Stomach (tissue), 9 donors: ENCODE data around the gene GATAD1. TPM values are rescaled to one million over a fixed set of nuclear protein-coding genes. Genes with fewer than 3 reads are reported as not detected.
"Not testable (repeated sequence)": the region's sequence is repeated elsewhere in the genome, so short reads cannot be mapped to it uniquely, and the experiment has no call there.

Source experiments
- DNase-seq, 2 donors: peaks; one replicate each; pipeline versions ENCODE4 v3.0.0 to v3.0.0-alpha.2; 2013 to 2019
- H3K27ac ChIP-seq, 5 donors: fragments of 200-600 bp in 4 of 5; sonication (generic) in 4 of 5; one replicate each; pipeline ENCODE4 v1.5.1; 2013 to 2019; ENCODE audit warnings: mild to moderate bottlenecking in 1 of 5, moderate library complexity in 1 of 5
- H3K27me3 ChIP-seq, 3 donors: fragments of 200-600 bp; sonication (generic); one replicate each; pipeline ENCODE4 v1.5.1; 2017 to 2019; ENCODE audit warnings: mixed run types in 1 of 3
- H3K36me3 ChIP-seq, 4 donors: fragments of 200-600 bp; sonication (generic); 1 replicate in 3 of 4; 2 replicates in 1 of 4; pipeline ENCODE4 v1.5.1; 2016 to 2019
- H3K4me1 ChIP-seq, 4 donors: fragments of 200-600 bp; sonication (generic); one replicate each; pipeline ENCODE4 v1.5.1; 2016 to 2019
- H3K4me3 ChIP-seq, 4 donors: fragments of 200-600 bp; sonication (generic) in 3 of 4; one replicate each; pipeline ENCODE4 v1.5.1; 2016 to 2019; ENCODE audit warnings: mild to moderate bottlenecking in 1 of 4
- H3K9me3 ChIP-seq, 4 donors: fragments of 200-600 bp; sonication (generic); one replicate each; pipeline ENCODE4 v1.5.1; 2016 to 2019
- CTCF ChIP-seq, 7 experiments: fragments of 450-650 bp in 4 of 7; fragments of 200-600 bp in 3 of 7; sonication (generic) in 3 of 7; IDR thresholded peaks; one replicate each; pipeline ENCODE4 v1.5.1; 2016 to 2019; ENCODE audit warnings: antibody characterized with exemption in 7 of 7, control low read depth in 2 of 7, mild to moderate bottlenecking in 1 of 7
- EP300 ChIP-seq: sonication (generic); formaldehyde crosslinking; IDR thresholded peaks from one replicate; pipeline ENCODE4 v1.6.1; 2017; ENCODE audit warnings: antibody characterized with exemption
- POLR2A ChIP-seq, 4 donors: fragments of 450-650 bp; IDR thresholded peaks; one replicate each; pipeline ENCODE4 v1.6.1; 2016; ENCODE audit warnings: antibody characterized with exemption in 4 of 4, control low read depth in 2 of 4, mild to moderate bottlenecking in 1 of 4, moderate library complexity in 1 of 4
- POLR2AphosphoS5 ChIP-seq, 3 donors: sonication (generic); formaldehyde crosslinking; IDR thresholded peaks; one replicate each; pipeline ENCODE4 v1.6.1; 2016; ENCODE audit warnings: antibody characterized with exemption in 3 of 3
- WGBS, 5 donors: extraction: QIAGEN DNeasy Blood & Tissue Kit in 3 of 5; methylation state at CpG; one replicate each; pipeline versions ENCODE4 v1.1.5 to v1.1.7; 2013 to 2018; 5-methylcytosine and 5-hydroxymethylcytosine counted together
- intact Hi-C: fragments of 100-400 bp; cut with DNase I; formaldehyde crosslinking; loops from one replicate; pipeline ENCODE4 v1.15.1; 2023; ENCODE audit warnings: low total_unique reads
- polyA plus RNA-seq, 3 donors: library from polyadenylated mRNA; stranded (reverse); fragments of 200-250 nt; gene quantifications; one replicate each; pipeline ENCODE4 v1.2.3, GENCODE V29; 2013
- total RNA-seq, 5 donors: library from RNA; depleted of rRNA; stranded (reverse); fragments of >200 nt; gene quantifications; one replicate each; pipeline versions ENCODE4 v1.1.0 to v1.2.3, GENCODE V29; 2014 to 2016
- donor health status: healthy with polysubstance abuse.
- donor health status: Bipolar disorder and iron deficiency.
- donor health status: healthy.

Gene GATAD1
- total and polyA plus RNA-seq, 8 donors = 11.5 to 156 (median 44.5) TPM

- DNase-seq = no peak
- no peak for TF ChIP-seq POLR2A (IDR thresholded peaks at IDR 0.05)
- TF ChIP-seq POLR2AphosphoS5 (IDR thresholded peaks at IDR 0.05) = no peak
- no peak for TF ChIP-seq EP300
- no peak for TF ChIP-seq CTCF (IDR thresholded peaks at IDR 0.05)
- 93 to 96% (median 94%) methylated on average over 8 of the region's 8 CpGs for WGBS, 5 donors
- no peaks in the 10 kb centered on the region for H3K9me3 ChIP-seq
- no peak overlapping the region for H3K4me3 ChIP-seq
- H3K36me3 ChIP-seq = no peaks in the 10 kb centered on the region
- no peaks in the 10 kb centered on the region for H3K27me3 ChIP-seq
- H3K27ac ChIP-seq = no peak overlapping the region
- intact Hi-C loops = no loop called here
- H3K4me1 ChIP-seq = no peaks in the 10 kb centered on the region
Observed at GRCh38 chr7:92433019-92433418, 14.3 kb upstream of the GATAD1 start.

GRCh38 chr7:92435542-92435941, 11.7 kb upstream of the GATAD1 start:
- no peak overlapping the region for H3K4me3 ChIP-seq
- DNase-seq = no peak
- H3K4me1 ChIP-seq = no peaks in the 10 kb centered on the region
- no peaks in the 10 kb centered on the region for H3K27me3 ChIP-seq
- TF ChIP-seq POLR2AphosphoS5 (IDR thresholded peaks at IDR 0.05) = no peak
- TF ChIP-seq EP300 = no peak
- no peak for TF ChIP-seq POLR2A (IDR thresholded peaks at IDR 0.05)
- TF ChIP-seq CTCF (IDR thresholded peaks at IDR 0.05) = no peak
- 79 to 98% (median 94%) methylated on average over 2 of the region's 2 CpGs for WGBS, 5 donors
- no peak overlapping the region for H3K27ac ChIP-seq
- intact Hi-C loops = no loop called here
- H3K36me3 ChIP-seq = no peaks in the 10 kb centered on the region
- no peaks in the 10 kb centered on the region for H3K9me3 ChIP-seq

GRCh38 chr7:92436612-92437445, 10.5 kb upstream of the GATAD1 start:
- H3K4me3 ChIP-seq = no peak overlapping the region
- 65 to 76% (median 70%) methylated on average over 7 of the region's 7 CpGs for WGBS, 5 donors

GRCh38 chr7:92437956-92438491, 9.3 kb upstream of the GATAD1 start:
- Histone ChIP-seq H3K36me3 (no peaks in the 10 kb centered on the region), H3K9me3 (no peaks in the 10 kb centered on the region), H3K27ac (no peak overlapping the region), H3K4me1 (no peaks in the 10 kb centered on the region), H3K27me3 (no peaks in the 10 kb centered on the region), H3K4me3 (no peak overlapping the region)
- no peak for DNase-seq
- WGBS, 5 donors = 75 to 82% (median 80%) methylated on average over 6 of the region's 6 CpGs
- no peak for TF ChIP-seq EP300
- no peak for TF ChIP-seq CTCF (IDR thresholded peaks at IDR 0.05)
- no peak for TF ChIP-seq POLR2AphosphoS5 (IDR thresholded peaks at IDR 0.05)
- TF ChIP-seq POLR2A (IDR thresholded peaks at IDR 0.05) = no peak
- intact Hi-C loops = no loop called here

More at GRCh38 chr7:92436612-92437445, 10.5 kb upstream of the GATAD1 start:
- no peaks in the 10 kb centered on the region for H3K36me3 ChIP-seq
- no peaks in the 10 kb centered on the region for H3K27me3 ChIP-seq
- no peaks in the 10 kb centered on the region for H3K9me3 ChIP-seq
- no peak overlapping the region for H3K27ac ChIP-seq
- TF ChIP-seq POLR2A (IDR thresholded peaks at IDR 0.05) (no peak), CTCF (IDR thresholded peaks at IDR 0.05) (no peak), POLR2AphosphoS5 (IDR thresholded peaks at IDR 0.05) (no peak), EP300 (no peak)
- intact Hi-C loops = no loop called here
- H3K4me1 ChIP-seq = no peaks in the 10 kb centered on the region
- DNase-seq = no peak

GRCh38 chr7:92442720-92443119, 4.6 kb upstream of the GATAD1 start:
- WGBS, 5 donors = 58 to 78% (median 70%) methylated on average over 2 of the region's 2 CpGs
- H3K9me3 ChIP-seq, intact Hi-C loops, H3K4me3 ChIP-seq, H3K36me3 ChIP-seq, H3K27ac ChIP-seq, DNase-seq, H3K27me3 ChIP-seq, H3K4me1 ChIP-seq: not testable (repeated sequence)
